ENCODE results near the gene TNRC6C. TPM values are rescaled to one million over a fixed set of nuclear protein-coding genes. Genes with fewer than 3 reads are reported as not detected.
A peak's percentile ranks its signal among the peaks of the same experiment; 100 is the strongest.
"Not testable (repeated sequence)": the region's sequence is repeated elsewhere in the genome, so short reads cannot be mapped to it uniquely, and the experiment has no call there.

TNRC6C gene
- total RNA-seq, 1 donor from 2014 or later = 24.7 TPM

DNA sequence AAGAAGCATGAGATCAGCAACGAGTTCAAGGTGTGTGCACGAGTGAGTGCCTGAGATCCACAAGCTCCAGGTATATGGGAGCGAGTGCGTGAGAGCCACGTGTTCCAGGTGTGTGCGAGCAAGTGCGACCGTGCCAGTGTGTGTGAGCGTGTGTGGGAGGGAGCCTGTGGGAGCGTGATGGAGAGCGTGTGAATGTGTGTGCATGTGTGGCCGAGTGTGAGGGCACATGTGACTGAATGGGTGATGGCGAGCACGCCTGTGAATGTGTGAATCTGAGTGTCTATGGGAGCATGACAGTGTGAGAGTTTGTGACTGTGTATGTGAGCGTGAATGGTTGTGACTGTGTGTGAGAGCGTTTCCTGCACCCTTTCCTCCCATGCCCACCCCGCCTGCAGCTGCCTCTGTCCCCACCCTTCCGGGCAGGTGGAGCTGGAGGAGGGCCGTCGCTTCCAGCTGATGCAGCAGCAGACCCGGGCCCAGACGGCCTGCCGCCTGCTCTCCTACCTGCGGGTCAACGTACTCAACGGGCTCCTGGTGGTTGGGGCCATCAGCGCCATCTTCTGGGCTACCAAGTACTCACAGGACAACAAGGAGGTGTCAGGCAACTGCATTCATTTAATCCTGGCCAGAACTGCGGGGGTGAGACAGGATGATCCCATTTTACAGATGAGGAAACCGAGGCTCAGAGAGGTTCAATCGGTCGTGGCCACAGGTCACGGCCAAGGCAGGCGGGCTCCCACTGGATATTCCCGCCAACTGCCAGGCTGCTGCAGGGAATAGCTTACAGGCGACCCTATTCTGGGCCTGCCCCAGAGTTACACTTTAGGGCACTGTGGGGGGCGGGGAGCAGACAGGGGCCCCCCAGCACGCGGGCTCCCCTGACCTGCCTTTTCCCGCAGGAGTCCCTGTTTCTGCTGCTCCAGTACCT is 175.7 kb downstream of the TNRC6C start:
- no peak for DNase-seq (ENCODE audit: low spot score)

DNA sequence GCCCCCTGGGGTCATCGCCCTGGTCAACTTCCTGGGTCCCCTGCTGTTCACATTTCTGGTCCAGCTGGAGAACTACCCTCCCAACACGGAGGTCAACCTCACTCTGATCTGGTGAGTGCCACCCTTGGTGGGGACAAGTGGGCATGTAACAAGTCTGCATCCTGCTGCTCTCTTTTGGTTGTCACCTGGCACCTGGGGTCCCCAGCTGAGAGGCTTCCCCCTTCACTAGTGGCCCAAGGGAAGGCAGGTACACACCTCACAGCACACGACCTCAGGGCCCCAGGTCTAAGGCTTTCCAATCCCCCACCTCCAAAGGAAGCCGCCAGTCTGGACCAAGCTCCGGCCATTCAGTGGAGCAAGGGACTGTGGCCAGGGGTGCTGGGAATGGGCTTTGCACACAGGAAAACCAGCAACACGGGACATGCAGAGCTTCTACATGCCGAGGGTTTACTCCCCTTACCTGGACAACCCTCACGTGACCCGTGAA is 176.4 kb downstream of the TNRC6C start:
- no peak for DNase-seq (ENCODE audit: low spot score)

DNA sequence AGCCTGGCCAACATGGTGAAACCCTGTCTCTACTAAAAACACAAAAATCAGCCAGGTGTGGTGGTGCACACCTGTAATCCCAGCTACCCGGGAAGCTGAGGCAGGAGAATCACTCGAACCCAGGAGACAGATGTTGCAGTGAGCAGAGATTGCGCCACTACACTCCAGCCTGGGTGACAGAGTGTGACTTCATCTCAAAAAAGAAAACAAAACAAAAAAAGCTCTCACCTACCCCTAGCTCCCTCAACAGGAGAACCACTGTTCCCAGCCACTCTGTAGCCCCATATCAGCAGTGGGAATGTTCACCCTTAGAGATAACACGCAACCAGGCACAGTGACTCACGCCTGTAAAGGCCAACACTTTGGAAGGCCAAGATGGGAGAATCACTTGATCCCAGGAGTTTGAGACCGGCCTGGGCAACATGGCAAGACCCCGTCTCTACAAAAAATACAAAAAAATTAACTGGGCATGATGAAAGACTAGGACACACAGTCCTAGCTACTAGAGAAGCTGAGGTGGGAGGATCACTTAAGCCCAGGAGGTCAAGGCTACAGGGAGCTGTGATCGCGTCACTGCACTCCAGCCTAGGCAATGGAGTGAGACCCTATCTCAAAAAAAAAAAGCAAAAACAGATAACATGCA is 177.5 kb downstream of the TNRC6C start:
- DNase-seq (ENCODE audit: low spot score) = no peak

DNA sequence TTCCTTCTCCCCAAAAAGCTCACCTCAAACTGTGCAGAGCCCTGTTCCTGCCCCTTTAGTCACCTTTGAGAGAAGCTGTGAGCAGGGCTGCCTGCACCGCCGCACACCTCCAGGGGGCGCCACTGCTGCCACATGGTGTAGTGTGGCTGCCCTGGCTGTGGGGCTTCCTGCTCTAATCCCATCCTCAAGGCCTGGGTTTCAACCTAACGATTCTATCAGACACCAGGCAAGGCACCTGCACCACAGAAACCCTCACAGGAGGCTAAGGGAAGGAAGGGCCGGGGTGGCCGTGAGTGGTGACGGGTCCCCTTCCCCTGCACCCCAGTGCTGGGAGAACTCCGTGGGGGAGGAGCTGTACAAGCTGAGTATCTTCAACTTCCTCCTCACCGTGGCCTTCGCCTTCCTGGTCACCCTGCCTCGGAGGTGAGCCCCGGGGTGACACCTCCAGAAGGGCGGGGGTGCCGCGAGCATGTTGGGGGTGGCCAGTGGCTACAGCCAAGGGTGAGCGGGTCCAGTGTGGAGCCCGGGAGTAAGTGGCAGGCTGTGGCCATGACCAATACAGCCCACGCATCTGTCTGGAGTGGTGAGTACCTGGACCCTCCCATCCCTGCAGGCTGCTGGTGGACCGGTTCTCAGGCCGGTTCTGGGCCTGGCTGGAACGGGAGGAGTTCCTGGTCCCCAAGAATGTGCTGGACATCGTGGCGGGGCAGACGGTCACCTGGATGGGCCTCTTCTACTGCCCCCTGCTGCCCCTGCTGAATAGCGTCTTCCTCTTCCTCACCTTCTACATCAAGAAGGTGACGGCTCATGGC is 179.1 kb downstream of the TNRC6C start:
- no peak for DNase-seq (ENCODE audit: low spot score)

DNA sequence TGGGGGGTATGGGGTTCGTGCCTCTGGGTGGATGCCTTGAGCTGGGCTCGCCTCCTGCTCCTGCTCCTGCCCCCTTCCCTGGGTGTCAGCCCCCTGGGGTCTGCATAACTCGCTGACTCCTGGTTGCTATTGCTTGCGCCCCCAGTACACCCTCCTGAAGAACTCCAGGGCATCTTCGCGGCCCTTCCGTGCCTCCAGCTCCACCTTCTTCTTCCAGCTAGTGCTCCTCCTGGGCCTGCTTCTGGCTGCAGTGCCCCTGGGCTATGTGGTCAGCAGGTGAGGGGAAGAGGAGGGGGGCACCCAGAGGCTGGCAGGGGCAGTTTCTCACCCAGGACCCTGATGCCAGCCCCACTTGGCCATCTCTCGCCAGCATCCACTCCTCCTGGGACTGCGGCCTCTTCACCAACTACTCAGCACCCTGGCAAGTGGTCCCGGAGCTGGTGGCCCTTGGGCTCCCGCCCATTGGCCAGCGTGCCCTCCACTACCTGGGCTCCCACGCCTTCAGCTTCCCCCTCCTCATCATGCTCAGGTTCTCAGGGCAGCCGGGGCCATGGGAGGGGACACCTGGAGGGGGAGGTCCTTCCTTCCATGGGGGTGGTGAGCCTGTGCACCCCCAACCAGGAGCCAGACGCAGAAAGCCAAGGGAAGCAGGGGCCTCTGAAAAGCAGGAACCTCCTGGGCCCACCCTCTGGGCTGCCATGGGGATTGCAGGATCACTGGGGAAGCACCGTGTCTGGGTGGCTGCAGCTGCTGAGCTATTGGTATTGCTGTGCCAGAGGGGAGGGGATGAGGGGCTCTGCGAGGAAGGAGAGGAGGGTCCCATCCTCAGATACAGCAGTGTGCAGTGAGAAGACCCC is 179.9 kb downstream of the TNRC6C start:
- DNase-seq (ENCODE audit: low spot score) = no peak

DNA sequence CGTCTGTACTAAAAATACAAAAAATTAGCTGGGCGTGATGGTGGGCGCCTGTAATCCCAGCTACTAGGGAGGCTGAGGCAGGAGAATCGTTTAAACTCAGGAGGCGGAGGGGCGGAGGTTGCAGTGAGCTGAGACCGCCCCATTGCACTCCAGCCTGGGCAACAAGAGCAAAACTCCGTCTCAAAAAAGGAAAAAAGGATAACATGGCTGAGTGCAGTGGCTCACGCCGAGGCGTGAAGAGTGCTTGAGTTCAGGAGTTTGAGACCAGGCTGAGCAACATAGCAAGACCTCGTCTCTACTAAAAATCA is 181.3 kb downstream of the TNRC6C start:
- DNase-seq (ENCODE audit: low spot score) = not testable (repeated sequence)

DNA sequence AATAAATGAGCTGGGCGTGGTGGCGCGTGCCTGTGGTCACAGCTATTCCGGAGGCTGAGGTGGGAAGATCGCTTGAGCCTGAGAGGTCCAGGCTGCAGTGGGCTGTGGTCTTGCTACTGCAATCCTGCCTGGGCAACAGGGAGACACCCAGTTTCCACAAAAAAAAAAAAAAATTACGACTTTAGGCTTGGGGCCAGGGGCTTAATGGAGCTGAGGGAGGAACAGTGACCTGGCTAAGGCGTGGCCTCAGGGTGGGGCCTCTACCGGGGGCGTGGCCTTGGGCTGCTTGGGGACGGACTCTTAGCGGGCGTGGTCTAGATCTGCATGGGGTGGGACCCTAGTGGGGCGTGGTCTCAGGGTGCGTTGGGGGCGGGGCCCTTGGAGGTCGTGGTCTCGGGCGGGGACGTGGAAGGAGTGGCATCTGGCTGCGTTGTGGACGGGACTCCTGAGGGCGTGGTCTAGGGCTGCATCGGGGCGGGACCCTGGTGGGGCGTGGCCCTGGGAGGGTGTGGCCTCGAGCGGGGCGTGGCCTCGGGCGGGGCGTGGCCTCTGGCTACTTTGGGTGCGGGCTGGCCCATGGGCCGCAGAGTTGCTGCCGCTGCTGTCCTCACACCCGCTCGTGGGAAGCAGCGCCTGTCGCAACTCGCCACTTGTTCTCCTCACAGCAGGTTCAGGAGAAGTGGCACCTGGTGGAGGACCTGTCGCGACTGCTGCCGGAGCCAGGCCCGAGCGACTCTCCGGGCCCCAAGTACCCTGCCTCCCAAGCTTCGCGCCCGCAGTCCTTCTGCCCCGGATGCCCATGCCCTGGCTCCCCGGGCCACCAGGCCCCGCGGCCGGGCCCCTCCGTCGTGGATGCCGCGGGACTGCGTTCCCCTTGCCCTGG is 181.9 kb downstream of the TNRC6C start:
- DNase-seq (ENCODE audit: low spot score) = peak; percentile 98

DNA sequence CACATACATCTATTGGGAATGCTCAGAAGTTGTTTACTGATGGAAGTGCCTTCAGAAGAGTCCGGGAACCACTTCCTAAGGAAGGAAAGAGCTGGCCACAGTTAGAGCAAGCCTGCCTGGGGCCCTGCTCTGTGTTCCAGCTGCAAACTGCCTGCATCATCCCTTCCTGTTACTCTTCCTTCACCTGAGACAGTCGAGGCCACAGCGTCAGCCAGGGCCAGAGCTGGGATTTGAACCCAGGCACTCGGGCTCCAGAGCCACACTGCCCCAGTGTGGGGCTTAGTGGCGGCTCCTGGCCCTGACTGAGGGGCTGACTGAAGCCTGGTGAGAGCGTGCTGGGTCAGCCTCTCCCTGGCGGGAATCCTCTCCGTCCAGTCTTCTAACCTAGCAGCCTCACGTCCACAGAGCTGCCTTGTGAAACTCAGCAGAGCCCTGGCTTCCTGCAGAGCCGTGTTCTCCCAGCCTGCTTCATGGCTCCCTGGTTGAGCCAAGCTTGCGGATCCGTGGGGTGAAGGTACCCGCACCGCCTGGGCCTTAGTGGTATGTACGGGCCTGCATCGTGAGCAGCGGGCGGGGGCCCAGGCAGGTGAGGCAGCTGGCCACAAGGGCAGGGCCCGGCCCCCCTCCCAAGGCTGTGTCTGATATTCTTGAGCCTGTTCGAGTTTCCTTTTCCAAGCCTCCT is 183.1 kb downstream of the TNRC6C start:
- no peak for DNase-seq (ENCODE audit: low spot score)

DNA sequence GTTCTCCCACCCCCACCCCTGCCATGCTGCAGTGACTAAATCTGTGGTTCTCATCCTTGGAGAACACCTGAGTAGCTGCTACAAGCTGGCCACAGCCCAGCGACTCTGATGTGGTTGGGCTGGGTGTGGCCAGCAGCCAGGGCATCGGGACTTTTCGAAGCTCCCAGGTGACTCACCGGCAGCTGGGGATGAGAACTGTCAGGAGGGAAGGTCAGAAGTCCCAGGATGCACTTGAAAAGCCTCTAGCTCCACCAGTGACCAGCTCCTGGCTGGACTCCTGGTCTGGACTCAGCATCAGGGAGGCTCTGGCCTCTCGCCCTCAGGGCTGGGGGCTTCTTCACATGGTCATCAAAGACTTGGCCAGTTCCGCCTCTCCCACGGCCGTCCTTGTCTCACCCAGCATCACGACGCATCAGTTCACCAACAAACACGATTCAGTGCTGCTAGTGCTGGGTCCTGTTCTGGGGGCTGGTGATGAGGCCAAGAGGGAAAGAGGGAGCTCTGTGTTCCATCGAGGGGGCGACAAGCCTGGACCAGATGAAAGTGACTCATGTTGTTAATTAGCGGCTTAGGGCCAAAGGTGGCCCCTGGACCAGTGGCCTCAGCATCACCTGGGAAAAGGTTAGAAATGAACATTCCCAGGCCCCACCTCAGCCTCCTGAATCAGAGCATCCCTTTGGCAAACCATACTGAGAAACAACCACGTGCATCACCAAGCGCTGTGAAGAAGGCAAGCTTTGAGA is 183.8 kb downstream of the TNRC6C start:
- no peak for DNase-seq (ENCODE audit: low spot score)

DNA sequence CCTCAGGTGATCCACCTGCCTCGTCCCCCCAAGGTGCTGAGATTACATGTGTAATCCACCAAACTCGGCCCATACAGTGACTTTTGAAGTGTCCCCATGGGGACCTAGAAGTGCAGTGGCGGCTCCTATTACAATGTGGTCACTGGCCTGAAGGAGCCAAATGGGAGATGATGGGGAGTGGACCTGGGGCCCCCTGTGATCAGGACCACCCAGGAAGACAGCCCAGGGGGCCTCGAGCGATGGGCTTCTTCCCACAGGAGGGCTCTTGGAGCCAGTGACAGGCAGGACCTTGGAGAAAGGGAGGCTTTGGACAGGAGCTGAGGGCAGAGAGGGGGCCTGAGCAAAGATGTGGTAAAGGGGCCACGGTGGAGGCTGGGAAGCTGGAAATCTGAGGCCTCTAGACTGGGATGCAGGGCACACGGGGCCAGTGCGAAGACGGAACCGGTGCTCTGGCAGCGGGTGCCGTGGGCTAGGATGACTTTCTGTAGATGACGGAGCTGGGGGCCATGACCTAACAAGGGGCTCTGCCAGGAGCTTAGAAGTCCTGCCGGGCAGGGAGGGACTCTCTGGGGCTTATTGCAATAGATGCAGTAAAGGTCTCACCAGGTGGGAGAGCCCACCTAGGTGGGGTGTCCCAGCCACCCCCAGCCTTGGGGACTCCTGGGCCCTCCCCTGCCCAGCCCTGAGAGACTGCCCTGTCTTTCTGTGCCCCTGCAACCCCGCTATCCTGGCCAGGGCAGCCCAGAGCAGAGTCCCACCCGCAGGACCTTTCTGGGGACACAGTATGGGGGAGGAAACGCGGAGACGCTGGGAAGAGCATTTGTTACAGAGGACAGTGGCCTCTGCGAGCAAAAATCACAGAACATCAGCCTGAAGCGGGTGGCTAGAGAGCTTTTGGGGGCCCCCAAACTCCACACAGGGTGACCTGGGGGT is 185.0 kb downstream of the TNRC6C start:
- no peak for DNase-seq (ENCODE audit: low spot score)

DNA sequence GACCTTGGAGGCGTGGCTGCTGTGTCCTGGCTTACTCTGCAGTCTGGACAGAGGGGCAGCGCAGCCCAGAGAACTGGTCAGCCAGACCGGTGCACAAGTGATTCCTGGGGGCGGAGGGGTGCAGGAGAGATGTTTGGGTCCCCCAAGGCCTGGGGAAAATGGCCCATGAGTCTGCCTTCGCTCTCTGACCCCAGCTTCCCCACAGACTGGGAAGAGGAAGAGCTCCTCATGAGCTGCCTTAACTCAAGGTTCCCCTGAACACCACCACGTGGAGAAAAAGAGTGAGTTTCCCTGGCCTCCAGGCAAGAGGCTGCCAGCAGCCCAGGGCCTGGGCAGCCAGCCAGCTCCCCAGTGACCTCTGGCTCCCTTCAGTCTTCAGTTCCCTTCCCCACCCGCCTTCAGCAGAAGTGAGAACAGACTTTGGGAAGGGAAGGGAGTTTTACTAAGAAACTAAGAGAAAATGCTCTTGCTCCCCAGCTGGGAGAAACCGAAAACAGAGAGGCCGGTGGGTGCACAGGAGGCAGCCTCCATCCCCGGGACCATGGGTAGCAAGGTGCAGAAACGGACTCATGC is 185.7 kb downstream of the TNRC6C start:
- no peak for DNase-seq (ENCODE audit: low spot score)

DNA sequence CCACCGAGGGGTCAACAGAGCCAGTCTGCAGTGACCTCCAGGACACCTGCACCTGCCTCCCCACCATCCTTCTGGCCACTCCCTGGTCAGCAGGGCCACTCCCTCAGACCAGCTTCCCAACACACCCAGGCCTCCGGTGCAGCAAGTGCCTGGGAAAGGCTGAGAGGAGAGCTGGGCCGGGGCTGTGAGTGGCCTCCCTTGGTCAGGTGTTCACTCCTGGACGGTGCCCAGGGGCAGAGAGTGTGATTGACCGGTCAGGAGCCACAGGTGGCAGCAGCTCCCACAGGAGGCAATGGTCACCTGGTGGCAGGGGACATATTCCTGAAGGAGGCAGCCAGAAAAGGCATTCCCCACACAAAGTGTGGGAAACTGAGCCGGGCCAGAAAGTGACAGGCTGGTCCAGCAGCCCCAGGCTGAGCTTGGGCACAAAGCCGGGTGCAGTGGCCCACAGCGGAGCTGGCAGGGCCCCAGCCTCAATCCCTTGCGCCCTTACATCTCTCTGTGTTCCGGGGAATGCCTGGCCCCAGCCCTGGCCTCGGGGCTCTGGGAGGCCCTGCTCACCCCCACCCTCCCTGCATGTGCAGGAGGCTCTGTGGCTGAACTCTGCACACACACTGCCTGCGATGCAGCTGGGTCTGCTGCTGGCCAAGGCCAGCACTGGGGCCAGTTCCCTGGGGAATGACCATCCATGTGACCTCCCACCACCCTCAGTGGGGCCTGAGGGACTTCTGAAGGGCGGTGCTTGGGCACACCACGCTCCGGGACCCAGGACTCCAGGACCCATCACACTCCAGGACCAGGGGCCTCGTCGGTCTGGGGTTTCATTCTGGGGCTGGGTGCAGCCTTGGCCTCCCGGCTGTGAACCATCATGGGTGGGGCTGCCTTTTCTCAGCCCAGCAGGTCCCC is 186.5 kb downstream of the TNRC6C start:
- no peak for DNase-seq (ENCODE audit: low spot score)

DNA sequence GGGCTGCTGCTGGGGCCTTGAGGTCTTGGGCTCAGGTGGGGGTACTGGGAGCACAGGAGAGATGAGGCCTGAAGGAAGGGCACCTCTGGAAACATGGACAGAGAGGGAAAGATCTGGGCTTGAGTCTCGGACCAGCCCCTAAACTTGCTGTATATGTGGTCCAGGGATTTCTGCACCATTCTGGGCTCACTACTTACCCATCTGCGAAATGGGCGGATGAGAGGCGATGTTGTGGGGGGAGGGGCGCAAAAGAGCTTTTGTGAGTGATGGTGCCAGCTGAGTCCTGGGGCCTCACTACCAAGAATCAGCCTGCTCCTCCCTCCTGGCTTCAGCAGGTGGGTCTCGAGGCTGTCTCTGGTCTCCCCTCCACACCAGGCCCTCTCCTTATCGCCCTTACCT is 188.0 kb downstream of the TNRC6C start:
- no peak for DNase-seq (ENCODE audit: low spot score)

DNA sequence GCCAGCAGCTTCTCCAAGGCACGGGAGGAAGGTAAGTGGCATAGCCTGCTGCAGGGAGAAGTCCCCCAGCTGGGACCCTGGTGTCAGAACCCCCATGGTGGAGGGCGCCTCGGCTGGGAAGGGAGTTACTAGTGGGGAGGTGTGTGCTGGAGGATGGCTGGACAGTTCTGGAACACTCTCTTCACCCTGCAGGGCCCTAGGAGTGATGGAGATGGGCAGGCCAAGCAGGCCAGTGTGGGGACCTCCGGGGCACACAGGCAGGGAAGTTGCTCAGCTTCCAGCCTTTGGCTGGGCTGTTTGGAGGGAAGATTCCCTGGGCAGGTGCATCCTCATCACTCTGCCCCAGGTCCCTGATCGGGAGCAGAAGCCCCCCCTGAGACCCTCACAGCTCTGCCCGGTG is 188.4 kb downstream of the TNRC6C start:
- no peak for DNase-seq (ENCODE audit: low spot score)

DNA sequence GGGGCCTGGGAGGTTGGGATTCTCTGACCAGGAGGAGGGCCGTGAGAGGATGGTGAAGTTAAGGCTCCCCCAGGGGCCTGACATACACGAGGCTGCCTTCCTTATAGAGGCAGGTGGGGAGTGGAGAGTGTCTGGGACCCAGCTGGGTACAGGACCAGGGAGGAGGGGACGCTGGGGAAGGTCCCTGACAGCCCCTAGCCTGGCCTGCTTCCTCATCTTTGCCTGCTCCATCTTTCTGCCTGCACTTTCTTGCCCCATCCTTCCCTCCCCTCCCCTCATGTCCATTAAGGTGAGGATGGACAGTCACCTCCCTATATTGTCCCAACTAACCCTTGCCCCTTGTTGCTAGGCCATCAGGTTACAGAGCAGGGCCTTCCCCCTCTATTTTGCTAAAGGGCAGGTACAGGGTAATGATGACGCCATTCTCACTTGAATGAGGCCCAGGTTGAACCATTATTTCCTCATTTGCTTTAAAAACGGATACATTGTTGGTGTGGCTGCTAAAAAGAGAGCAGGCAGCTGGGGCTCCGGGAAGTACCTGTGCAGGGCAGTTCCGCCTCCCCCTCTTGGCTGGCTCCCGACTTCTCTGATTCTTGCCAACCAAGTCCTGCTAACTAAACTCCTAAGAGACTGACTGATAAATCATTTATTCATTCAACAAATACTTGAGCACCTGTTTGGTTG is 189.0 kb downstream of the TNRC6C start:
- no peak for DNase-seq (ENCODE audit: low spot score)

All from mesenteric fat pad (tissue), 1 donor.